Measurements from ENCODE around the gene PRKCH. TPM values are rescaled to one million over a fixed set of nuclear protein-coding genes. Genes with fewer than 3 reads are reported as not detected.

The PRKCH gene
- total RNA-seq, 1 donor from 2014 or later, result 101 TPM

DNA sequence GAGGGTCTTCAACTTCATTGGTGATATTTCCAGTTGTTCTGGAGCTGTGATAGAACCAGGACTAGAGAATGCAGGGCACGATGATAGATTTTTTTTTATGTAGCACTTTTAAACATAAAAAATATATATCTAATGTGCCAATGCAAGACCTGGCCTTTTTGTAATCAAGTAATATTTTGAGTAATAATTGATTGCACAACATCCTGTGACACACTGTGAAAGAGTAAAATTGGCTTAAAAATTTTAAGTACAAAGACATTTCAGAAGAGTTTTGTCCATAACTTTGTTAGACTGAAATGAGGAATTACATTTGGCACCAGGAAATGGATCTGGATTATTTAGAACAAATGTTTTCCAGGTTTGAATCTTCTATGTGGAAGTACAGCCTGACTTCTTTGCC lies 22.1 kb downstream of the PRKCH start:
- no peaks in the 10 kb centered on the region for H3K9me3 Mint-ChIP-seq
- H3K27me3 Mint-ChIP-seq (ENCODE audit: low read depth), result no peaks in the 10 kb centered on the region
- H3K4me3 Mint-ChIP-seq (ENCODE audit: low read depth), result peak overlapping the region; percentile 81
- peak overlapping the region; percentile 97 for H3K27ac Mint-ChIP-seq
- intact Hi-C loops (cut with micrococcal nuclease), result loop anchor here (5.0 kb wide), 1 partner anchor 319 kb away; no protein-coding TSS in a partner anchor
- H3K36me3 Mint-ChIP-seq (ENCODE audit: low read depth), result peaks cover 30% of the 10 kb centered on the region
- no peak for DNase-seq (ENCODE audit: low spot score)
- H3K4me1 Mint-ChIP-seq (ENCODE audit: low read depth), result peaks cover 82% of the 10 kb centered on the region

DNA sequence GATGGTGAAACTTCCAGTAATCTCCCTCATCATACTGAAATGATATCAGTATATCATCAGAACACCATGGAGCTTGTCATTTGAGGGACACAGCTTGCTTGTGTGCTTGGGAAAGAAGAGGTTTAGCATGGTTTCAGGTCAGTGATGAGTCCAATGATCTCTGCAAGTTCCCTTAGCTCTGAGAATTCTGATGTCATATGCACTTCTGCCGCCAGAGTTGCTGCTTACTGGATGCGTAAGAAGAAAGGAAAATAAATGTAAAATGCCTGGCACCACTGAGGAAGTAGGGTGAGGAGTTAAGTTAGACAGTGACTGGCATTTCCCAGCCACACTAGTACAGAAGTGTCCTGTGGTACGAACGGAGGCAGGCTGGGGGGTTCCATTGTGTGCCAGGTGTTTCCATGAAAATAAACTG lies 22.6 kb downstream of the PRKCH start:
- H3K27ac Mint-ChIP-seq, result peak overlapping the region; percentile 97
- peaks cover 4% of the 10 kb centered on the region for H3K9me3 Mint-ChIP-seq
- H3K4me3 Mint-ChIP-seq (ENCODE audit: low read depth), result peak overlapping the region; percentile 81
- peaks cover 82% of the 10 kb centered on the region for H3K4me1 Mint-ChIP-seq (ENCODE audit: low read depth)
- intact Hi-C loops (cut with micrococcal nuclease), result loop anchor here (5.0 kb wide), 1 partner anchor 318 kb away; no protein-coding TSS in a partner anchor
- peaks cover 35% of the 10 kb centered on the region for H3K36me3 Mint-ChIP-seq (ENCODE audit: low read depth)
- no peak for DNase-seq (ENCODE audit: low spot score)
- no peaks in the 10 kb centered on the region for H3K27me3 Mint-ChIP-seq (ENCODE audit: low read depth)

DNA sequence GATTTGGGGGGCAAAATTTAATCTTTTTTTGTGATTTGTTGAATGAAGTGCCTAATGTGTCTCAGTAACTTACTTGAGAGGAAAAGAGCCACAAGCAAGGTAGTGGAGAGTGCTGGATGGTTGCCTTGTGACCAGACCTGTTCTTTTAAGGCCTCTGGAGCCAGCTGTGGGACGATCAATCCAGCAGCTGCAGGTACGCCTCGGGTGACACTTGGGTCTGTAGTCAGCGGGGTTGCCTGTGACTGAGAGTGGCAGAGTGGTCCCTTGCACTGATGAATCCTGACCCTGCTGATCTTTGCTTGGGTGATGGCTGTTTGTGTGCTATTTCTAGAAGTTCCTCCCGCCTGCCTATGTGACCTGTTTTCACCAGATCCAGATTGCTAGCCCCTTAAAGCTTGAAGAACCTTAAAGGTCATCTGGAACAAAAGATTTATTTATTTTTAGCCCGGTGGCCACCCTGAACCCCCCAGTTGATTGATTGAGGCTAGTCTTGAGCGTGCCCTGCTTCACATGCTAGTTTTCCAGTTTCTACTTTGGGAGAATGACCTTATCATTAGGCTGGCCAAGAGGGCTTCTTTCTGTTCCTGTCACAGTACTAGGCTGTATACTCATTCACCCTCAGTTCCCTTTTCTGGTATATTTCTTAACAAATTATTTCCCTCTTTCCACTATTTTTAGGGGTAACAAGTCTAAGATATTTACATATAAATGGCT lies 23.2 kb downstream of the PRKCH start:
- Mint-ChIP-seq H3K4me3 (ENCODE audit: low read depth) (peak overlapping the region; percentile 81), H3K36me3 (ENCODE audit: low read depth) (peaks cover 39% of the 10 kb centered on the region), H3K9me3 (peaks cover 7% of the 10 kb centered on the region), H3K27me3 (ENCODE audit: low read depth) (no peaks in the 10 kb centered on the region), H3K4me1 (ENCODE audit: low read depth) (peaks cover 84% of the 10 kb centered on the region), H3K27ac (peak overlapping the region; percentile 97)
- intact Hi-C loops (cut with micrococcal nuclease), result loop anchor here (5.0 kb wide), 1 partner anchor 318 kb away; no protein-coding TSS in a partner anchor
- DNase-seq (ENCODE audit: low spot score), result no peak

DNA sequence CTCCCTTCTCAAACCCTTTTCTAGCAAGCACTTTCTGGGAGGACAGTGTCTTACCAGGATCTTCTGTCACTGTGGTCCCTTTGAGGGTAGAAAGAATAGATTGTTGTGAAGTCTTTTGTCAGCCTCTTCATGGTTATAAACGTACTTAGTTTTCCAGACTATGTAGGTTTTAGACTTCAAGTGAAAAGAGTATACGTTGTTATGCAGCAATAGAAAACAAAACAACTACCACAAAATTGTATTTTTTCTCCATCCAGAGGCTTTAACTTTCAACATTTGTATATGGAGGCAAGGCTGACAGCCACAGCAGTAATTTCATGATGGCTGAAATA lies 23.7 kb downstream of the PRKCH start:
- intact Hi-C loops (cut with micrococcal nuclease), result no loop called here
- H3K9me3 Mint-ChIP-seq, result peaks cover 7% of the 10 kb centered on the region
- peaks cover 84% of the 10 kb centered on the region for H3K4me1 Mint-ChIP-seq (ENCODE audit: low read depth)
- no peaks in the 10 kb centered on the region for H3K27me3 Mint-ChIP-seq (ENCODE audit: low read depth)
- peak overlapping the region; percentile 81 for H3K4me3 Mint-ChIP-seq (ENCODE audit: low read depth)
- no peak for DNase-seq (ENCODE audit: low spot score)
- H3K36me3 Mint-ChIP-seq (ENCODE audit: low read depth), result peaks cover 38% of the 10 kb centered on the region
- H3K27ac Mint-ChIP-seq, result peak overlapping the region; percentile 97

DNA sequence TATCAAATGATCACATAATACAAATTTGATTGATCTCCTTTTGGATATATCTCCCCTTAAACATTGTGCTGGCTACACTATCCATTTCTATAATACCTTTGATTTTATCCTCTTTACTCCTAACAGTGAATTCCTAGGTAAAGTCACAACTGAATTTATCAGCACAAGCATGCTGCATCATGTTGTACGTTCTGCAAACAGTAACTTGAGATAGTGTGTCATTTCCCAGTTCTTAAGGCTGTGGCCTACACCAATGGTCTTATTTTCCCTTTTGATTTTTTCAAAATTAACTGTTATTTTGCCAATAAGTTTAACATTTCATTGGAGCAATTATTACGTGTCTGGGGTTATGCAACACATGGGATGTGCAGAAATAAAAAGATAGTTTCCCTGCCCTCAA lies 24.8 kb downstream of the PRKCH start:
- Mint-ChIP-seq H3K4me3 (ENCODE audit: low read depth) (no peak overlapping the region), H3K36me3 (ENCODE audit: low read depth) (peaks cover 36% of the 10 kb centered on the region), H3K27ac (peak overlapping the region; percentile 77), H3K27me3 (ENCODE audit: low read depth) (no peaks in the 10 kb centered on the region), H3K4me1 (ENCODE audit: low read depth) (peaks cover 85% of the 10 kb centered on the region), H3K9me3 (peaks cover 7% of the 10 kb centered on the region)
- intact Hi-C loops (cut with micrococcal nuclease), result no loop called here
- DNase-seq (ENCODE audit: low spot score), result no peak

DNA sequence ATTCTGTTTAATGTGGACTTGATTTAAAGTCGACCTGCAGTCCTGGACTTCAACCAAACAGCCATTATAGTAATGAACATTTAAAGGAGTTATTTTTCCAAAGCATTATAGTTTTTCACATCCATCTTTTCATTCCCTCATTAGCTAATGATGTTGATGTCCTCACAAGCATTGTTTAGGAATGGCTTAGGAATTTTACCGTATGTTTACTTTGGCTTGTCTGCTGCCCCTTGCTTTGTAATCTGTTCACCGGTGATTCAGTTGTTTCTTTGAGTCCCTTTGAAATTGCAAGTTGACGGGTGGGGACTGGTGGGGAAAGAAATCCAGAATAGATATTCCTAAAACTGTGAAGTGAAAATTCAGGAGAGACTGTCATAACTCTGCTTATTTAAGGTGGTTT lies 25.4 kb downstream of the PRKCH start:
- peaks cover 37% of the 10 kb centered on the region for H3K36me3 Mint-ChIP-seq (ENCODE audit: low read depth)
- H3K27ac Mint-ChIP-seq, result peak overlapping the region; percentile 93
- peaks cover 7% of the 10 kb centered on the region for H3K9me3 Mint-ChIP-seq
- no peak for DNase-seq (ENCODE audit: low spot score)
- intact Hi-C loops (cut with micrococcal nuclease), result no loop called here
- H3K4me3 Mint-ChIP-seq (ENCODE audit: low read depth), result peak overlapping the region; percentile 44
- H3K27me3 Mint-ChIP-seq (ENCODE audit: low read depth), result no peaks in the 10 kb centered on the region
- H3K4me1 Mint-ChIP-seq (ENCODE audit: low read depth), result peaks cover 85% of the 10 kb centered on the region

DNA sequence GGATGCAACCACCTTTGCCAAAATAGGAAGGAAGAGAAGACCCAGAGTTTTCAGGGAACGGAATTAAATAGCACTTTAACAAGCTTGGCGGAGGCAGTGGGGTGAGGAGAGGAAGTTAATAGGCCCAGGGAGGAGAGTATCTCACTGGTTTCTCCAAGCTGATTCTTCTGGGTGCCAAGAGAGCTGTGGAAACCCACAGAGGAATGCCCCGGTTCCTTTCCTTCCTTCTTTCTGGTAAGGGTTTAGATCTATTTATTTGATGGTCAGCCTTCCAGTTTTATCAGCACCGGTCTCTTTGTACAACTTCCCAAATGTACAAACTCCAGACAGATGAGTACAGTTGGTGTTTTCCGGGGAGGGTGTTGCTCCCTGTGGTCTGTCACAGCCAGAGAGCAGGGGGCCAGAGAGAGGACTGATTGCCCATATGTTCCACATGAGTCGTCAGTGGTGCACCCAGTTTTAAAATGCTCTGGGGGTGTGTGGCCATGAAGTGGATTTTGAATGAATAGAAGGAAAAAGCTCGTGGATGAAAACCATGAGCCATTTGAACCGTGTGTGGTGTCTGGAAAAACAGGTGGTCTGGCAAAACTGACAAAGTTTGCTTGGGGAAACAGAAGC lies 26.6 kb downstream of the PRKCH start:
- H3K4me1 Mint-ChIP-seq (ENCODE audit: low read depth), result peaks cover 86% of the 10 kb centered on the region

DNA sequence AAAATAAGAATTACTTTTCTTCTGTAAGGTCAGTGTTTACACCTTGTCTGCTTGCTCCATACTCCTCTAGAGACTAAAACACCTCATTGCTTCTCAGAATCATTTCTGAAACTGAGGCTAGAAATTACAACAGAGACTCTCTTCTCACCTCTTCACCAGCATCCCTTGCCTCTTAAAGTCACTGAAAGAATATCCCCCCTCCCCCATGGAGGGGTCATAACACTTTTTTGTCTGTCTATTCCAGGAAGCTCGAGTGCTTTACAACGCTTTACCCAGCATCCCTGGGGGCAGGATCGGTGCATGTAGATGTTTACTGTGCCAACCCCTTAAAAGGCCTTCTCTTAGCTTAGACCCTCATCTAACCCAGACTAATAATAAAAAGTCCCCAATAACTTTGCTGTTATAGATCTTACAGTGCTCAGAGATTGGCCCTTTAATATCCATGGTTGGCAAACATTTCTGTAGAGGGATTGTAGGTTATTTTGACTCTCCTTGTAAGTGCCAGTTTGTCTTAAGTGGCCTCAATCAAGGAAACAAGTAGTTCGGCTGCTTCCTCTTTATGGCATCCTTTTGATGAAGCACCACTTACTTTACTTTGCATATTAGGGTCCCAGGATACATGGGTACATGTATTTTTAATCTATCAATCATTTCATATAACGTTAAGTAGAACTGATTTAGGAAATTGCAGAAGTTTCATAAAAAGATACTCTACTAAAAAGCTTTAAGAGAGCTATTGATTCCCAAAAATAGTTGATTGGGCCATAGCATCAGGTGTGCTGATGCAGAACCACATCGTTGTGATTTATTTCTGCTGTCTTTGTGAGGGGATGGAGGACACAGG lies 29.3 kb downstream of the PRKCH start:
- H3K9me3 Mint-ChIP-seq, result peaks cover 7% of the 10 kb centered on the region
- intact Hi-C loops (cut with micrococcal nuclease), result no loop called here
- H3K4me3 Mint-ChIP-seq (ENCODE audit: low read depth), result peak overlapping the region; percentile 54
- H3K36me3 Mint-ChIP-seq (ENCODE audit: low read depth), result peaks cover 43% of the 10 kb centered on the region
- peak overlapping the region; percentile 79 for H3K27ac Mint-ChIP-seq
- peaks cover 81% of the 10 kb centered on the region for H3K4me1 Mint-ChIP-seq (ENCODE audit: low read depth)
- DNase-seq (ENCODE audit: low spot score), result no peak
- no peaks in the 10 kb centered on the region for H3K27me3 Mint-ChIP-seq (ENCODE audit: low read depth)

More for the DNA sequence above, 26.6 kb downstream of the PRKCH start:
- no peaks in the 10 kb centered on the region for H3K27me3 Mint-ChIP-seq (ENCODE audit: low read depth)
- peak overlapping the region; percentile 93 for H3K27ac Mint-ChIP-seq
- peak overlapping the region; percentile 73 for H3K4me3 Mint-ChIP-seq (ENCODE audit: low read depth)
- H3K36me3 Mint-ChIP-seq (ENCODE audit: low read depth), result peaks cover 45% of the 10 kb centered on the region
- H3K9me3 Mint-ChIP-seq, result peaks cover 7% of the 10 kb centered on the region
- no peak for DNase-seq (ENCODE audit: low spot score)
- intact Hi-C loops (cut with micrococcal nuclease), result loop anchor here (1.0 to 2.0 kb wide), 2 partner anchors 15 to 104 kb away; no protein-coding TSS in a partner anchor

DNA sequence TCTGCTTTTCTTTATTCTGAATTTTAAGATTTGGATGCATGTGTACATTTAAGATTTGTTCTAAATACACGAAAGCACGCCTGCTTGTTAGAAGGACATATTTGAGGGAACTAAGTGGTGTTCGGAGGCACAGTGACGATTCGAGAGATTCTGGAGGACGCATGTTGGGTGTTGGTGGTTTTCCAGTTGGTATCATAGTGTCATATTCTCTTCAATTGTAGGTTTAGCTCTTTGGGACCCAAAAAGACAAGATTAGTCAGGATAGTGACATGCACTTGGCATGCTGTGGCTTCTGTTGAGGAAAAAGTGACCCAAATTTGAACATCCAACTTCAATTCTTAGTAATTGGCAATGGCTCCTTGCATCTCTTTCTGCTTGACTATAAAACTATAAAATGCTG lies 30.1 kb downstream of the PRKCH start:
- Mint-ChIP-seq H3K36me3 (ENCODE audit: low read depth) (peaks cover 48% of the 10 kb centered on the region), H3K9me3 (peaks cover 7% of the 10 kb centered on the region)

DNA sequence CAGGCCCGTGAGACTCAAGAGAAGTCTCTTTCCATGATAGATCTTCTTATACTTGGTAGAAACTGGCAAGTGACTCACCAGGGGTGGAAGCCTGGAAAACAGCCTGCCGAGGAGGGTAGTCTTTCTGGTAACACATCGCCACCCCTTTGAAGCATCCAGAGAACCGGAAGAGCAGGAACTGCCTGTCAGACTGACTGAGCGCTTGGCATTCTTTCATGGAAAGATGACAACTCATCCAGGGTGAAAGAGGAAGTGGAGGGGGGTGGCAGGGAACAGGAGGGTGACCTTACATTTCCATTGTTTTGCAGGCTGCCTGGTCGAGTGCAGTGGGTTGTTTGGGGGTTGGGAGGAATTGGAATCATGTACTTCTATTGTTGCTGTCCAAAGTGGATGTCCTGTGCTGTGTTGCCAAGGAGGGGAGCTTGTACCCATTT lies 34.5 kb downstream of the PRKCH start:
- DNase-seq (ENCODE audit: low spot score), result no peak
- Mint-ChIP-seq H3K27ac (peak overlapping the region; percentile 68), H3K27me3 (ENCODE audit: low read depth) (no peaks in the 10 kb centered on the region), H3K4me1 (ENCODE audit: low read depth) (peaks cover 78% of the 10 kb centered on the region), H3K4me3 (ENCODE audit: low read depth) (peak overlapping the region; percentile 11), H3K36me3 (ENCODE audit: low read depth) (peaks cover 54% of the 10 kb centered on the region), H3K9me3 (no peaks in the 10 kb centered on the region)
- intact Hi-C loops (cut with micrococcal nuclease), result loop anchor here (2.0 kb wide), 1 partner anchor 29 kb away; no protein-coding TSS in a partner anchor

More for the DNA sequence above, 30.1 kb downstream of the PRKCH start:
- DNase-seq (ENCODE audit: low spot score), result no peak
- Mint-ChIP-seq H3K27me3 (ENCODE audit: low read depth) (no peaks in the 10 kb centered on the region), H3K4me1 (ENCODE audit: low read depth) (peaks cover 82% of the 10 kb centered on the region), H3K27ac (peak overlapping the region; percentile 79), H3K4me3 (ENCODE audit: low read depth) (no peak overlapping the region)
- intact Hi-C loops (cut with micrococcal nuclease), result no loop called here

DNA sequence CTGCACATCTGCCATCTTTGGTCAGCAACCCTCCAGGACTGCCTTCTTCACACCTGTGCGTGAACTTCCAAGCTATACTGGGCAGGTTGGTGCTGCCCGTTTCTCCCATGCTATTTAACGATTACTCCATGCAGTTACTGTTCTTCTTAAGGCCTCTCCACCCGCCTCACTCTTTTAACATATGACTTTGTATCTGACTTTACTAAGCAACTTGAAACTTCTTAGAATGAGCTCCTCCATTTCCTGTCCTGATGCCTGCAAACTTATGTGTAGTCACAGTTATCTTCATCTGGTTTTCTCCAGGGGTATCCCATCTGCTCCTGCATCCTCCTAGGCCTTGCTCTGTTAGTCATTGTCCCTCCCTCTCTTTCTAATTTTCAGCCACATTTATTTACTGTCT lies 35.7 kb downstream of the PRKCH start:
- DNase-seq (ENCODE audit: low spot score), result no peak
- no peaks in the 10 kb centered on the region for H3K9me3 Mint-ChIP-seq
- H3K36me3 Mint-ChIP-seq (ENCODE audit: low read depth), result peaks cover 50% of the 10 kb centered on the region
- no peaks in the 10 kb centered on the region for H3K27me3 Mint-ChIP-seq (ENCODE audit: low read depth)
- peak overlapping the region; percentile 7 for H3K4me3 Mint-ChIP-seq (ENCODE audit: low read depth)
- intact Hi-C loops (cut with micrococcal nuclease), result loop anchor here (2.0 kb wide), 1 partner anchor 28 kb away; no protein-coding TSS in a partner anchor
- peaks cover 74% of the 10 kb centered on the region for H3K4me1 Mint-ChIP-seq (ENCODE audit: low read depth)
- peak overlapping the region; percentile 78 for H3K27ac Mint-ChIP-seq

DNA sequence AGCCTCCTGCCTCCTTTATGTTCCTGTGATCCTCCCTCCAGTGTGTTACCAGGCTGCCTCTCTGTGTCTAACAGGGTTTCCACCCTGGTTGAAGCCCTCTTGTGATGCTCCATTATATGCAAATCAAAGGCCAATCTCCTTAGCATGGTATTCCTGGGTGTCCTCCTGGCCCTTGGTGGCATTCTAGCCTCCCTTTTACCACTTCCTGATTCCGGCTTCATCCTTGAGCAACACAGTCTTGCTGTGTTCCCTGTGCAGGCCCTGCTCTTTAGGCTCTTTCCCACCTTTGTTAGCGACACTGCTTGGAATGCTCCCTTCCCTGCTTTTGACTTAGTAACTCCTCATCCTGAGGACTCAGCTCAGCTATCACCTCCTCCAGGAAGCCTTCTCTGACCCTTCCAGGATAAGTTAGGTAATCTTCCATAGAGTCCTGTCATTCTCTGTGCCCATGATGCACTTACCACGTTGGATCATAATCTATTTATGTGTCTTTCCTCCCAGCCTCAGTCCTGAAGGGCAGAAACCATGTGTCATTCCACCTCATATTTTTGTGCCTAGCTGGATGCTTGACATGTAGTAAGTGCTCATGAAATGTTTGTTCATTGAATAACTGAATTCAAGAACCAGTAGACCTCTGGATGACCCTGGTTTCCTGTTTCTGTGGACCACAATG lies 37.3 kb downstream of the PRKCH start:
- H3K27ac Mint-ChIP-seq, result peak overlapping the region; percentile 70
- H3K36me3 Mint-ChIP-seq (ENCODE audit: low read depth), result peaks cover 42% of the 10 kb centered on the region
- intact Hi-C loops (cut with micrococcal nuclease), result no loop called here
- H3K4me1 Mint-ChIP-seq (ENCODE audit: low read depth), result peaks cover 67% of the 10 kb centered on the region
- no peaks in the 10 kb centered on the region for H3K27me3 Mint-ChIP-seq (ENCODE audit: low read depth)
- peak overlapping the region; percentile 15 for H3K4me3 Mint-ChIP-seq (ENCODE audit: low read depth)
- no peaks in the 10 kb centered on the region for H3K9me3 Mint-ChIP-seq
- DNase-seq (ENCODE audit: low spot score), result no peak
